OCI-LY3 (cell line): Measurements from ENCODE around the gene ZNF205.

Experiments used
- CTCF ChIP-seq: fragments of 200-600, 300-600 bp; sonication (generic); IDR thresholded peaks from 2 replicates; pipeline ENCODE4 v1.5.1; 2014; ENCODE audit warnings: antibody characterized with exemption, low read length, low read depth
- EZH2phosphoT487 ChIP-seq: fragments of 200-600 bp; shearing (Covaris generic); IDR thresholded peaks from 2 replicates; pipeline ENCODE4 v1.6.1; 2018; ENCODE audit warnings: antibody characterized with exemption, mixed run types, low read depth

- no peak for TF ChIP-seq CTCF
- TF ChIP-seq EZH2phosphoT487, result no peak
Observed at GRCh38 chr16:3147757-3148104, 35.3 kb downstream of the ZNF205 start.
